ENCODE results near the gene CLDN2.

The CLDN2 gene

GRCh38 chrX:106952988-106953387, 32.8 kb downstream of the CLDN2 start:
- no peaks in the 10 kb centered on the region for H3K27me3 ChIP-seq (ENCODE audit: low read depth, low read length)
- no peak overlapping the region for H3K4me3 ChIP-seq (ENCODE audit: low read length)
- no peak overlapping the region for H3K9ac ChIP-seq (ENCODE audit: low read length)
- H3K36me3 ChIP-seq (replicated peaks; ENCODE audit: low read depth, low read length): no peaks in the 10 kb centered on the region
- no peaks in the 10 kb centered on the region for H4K20me1 ChIP-seq (ENCODE audit: insufficient read depth, low read length)
- no peak overlapping the region for H2AFZ ChIP-seq (ENCODE audit: low read depth, low read length)
- H3K9me3 ChIP-seq (ENCODE audit: insufficient read depth, low read length): no peaks in the 10 kb centered on the region
- TF ChIP-seq CTCF (IDR thresholded peaks at IDR 0.05; ENCODE audit: low read depth, low read length) (peak; percentile 52), EZH2phosphoT487 (IDR thresholded peaks at IDR 0.05; ENCODE audit: low read depth) (no peak)
- no peak overlapping the region for H3K4me2 ChIP-seq (ENCODE audit: low read length)
- H3K4me1 ChIP-seq (ENCODE audit: low read length): peaks cover 19% of the 10 kb centered on the region
- no peaks in the 10 kb centered on the region for H3K79me2 ChIP-seq (ENCODE audit: low read length)
- no peak overlapping the region for H3K27ac ChIP-seq (ENCODE audit: low read length)

DNA sequence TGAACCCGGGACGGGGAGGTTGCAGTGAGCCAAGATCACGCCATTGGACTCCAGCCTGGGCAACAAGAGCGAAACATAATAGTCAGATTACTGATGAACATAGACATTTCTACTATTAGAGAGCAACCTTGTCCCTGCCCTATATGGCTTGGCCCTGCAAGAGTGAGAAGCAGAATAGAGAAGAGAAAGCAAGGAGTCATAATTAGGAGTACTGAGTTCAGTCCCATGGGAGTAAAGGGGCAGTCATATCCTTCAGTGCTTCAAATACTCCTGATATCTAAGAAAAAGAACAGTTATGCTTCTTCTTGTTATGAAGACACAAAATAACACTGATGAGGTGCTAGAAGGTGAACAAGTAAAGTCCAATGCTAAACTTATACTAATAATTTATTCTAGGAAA, 33.8 kb downstream of the CLDN2 start:
- H3K9me3 ChIP-seq (ENCODE audit: insufficient read depth, low read length): no peaks in the 10 kb centered on the region
- no peak overlapping the region for H3K9ac ChIP-seq (ENCODE audit: low read length)
- no peaks in the 10 kb centered on the region for H3K36me3 ChIP-seq (replicated peaks; ENCODE audit: low read depth, low read length)
- H4K20me1 ChIP-seq (ENCODE audit: insufficient read depth, low read length): no peaks in the 10 kb centered on the region
- H3K27ac ChIP-seq (ENCODE audit: low read length): no peak overlapping the region
- H3K4me1 ChIP-seq (ENCODE audit: low read length): peaks cover 19% of the 10 kb centered on the region
- no peak overlapping the region for H3K4me3 ChIP-seq (ENCODE audit: low read length)
- no peaks in the 10 kb centered on the region for H3K27me3 ChIP-seq (ENCODE audit: low read depth, low read length)
- TF ChIP-seq EZH2phosphoT487 (IDR thresholded peaks at IDR 0.05; ENCODE audit: low read depth): no peak
- TF ChIP-seq CTCF (IDR thresholded peaks at IDR 0.05; ENCODE audit: low read depth, low read length): no peak
- H2AFZ ChIP-seq (ENCODE audit: low read depth, low read length): no peak overlapping the region
- H3K79me2 ChIP-seq (ENCODE audit: low read length): no peaks in the 10 kb centered on the region
- H3K4me2 ChIP-seq (ENCODE audit: low read length): no peak overlapping the region

GRCh38 chrX:106955004-106955772, 35.0 kb downstream of the CLDN2 start:
- Histone ChIP-seq H3K27ac (ENCODE audit: low read length) (no peak overlapping the region), H3K27me3 (ENCODE audit: low read depth, low read length) (no peaks in the 10 kb centered on the region)

GRCh38 chrX:106957856-106958255, 37.7 kb downstream of the CLDN2 start:
- H3K27ac ChIP-seq (ENCODE audit: low read length): no peak overlapping the region
- no peak overlapping the region for H3K4me2 ChIP-seq (ENCODE audit: low read length)
- H3K36me3 ChIP-seq (replicated peaks; ENCODE audit: low read depth, low read length): no peaks in the 10 kb centered on the region
- TF ChIP-seq EZH2phosphoT487 (IDR thresholded peaks at IDR 0.05; ENCODE audit: low read depth) (no peak), CTCF (IDR thresholded peaks at IDR 0.05; ENCODE audit: low read depth, low read length) (no peak)
- no peaks in the 10 kb centered on the region for H4K20me1 ChIP-seq (ENCODE audit: insufficient read depth, low read length)
- H3K4me1 ChIP-seq (ENCODE audit: low read length): peaks cover 14% of the 10 kb centered on the region
- no peaks in the 10 kb centered on the region for H3K27me3 ChIP-seq (ENCODE audit: low read depth, low read length)
- H3K79me2 ChIP-seq (ENCODE audit: low read length): no peaks in the 10 kb centered on the region
- H3K9ac ChIP-seq (ENCODE audit: low read length): no peak overlapping the region
- H3K4me3 ChIP-seq (ENCODE audit: low read length): no peak overlapping the region
- no peak overlapping the region for H2AFZ ChIP-seq (ENCODE audit: low read depth, low read length)
- no peaks in the 10 kb centered on the region for H3K9me3 ChIP-seq (ENCODE audit: insufficient read depth, low read length)

More at GRCh38 chrX:106955004-106955772, 35.0 kb downstream of the CLDN2 start:
- Histone ChIP-seq H3K9me3 (ENCODE audit: insufficient read depth, low read length) (no peaks in the 10 kb centered on the region), H3K4me3 (ENCODE audit: low read length) (no peak overlapping the region), H2AFZ (ENCODE audit: low read depth, low read length) (no peak overlapping the region), H3K36me3 (replicated peaks; ENCODE audit: low read depth, low read length) (no peaks in the 10 kb centered on the region), H3K79me2 (ENCODE audit: low read length) (no peaks in the 10 kb centered on the region), H3K9ac (ENCODE audit: low read length) (no peak overlapping the region), H4K20me1 (ENCODE audit: insufficient read depth, low read length) (no peaks in the 10 kb centered on the region), H3K4me2 (ENCODE audit: low read length) (no peak overlapping the region), H3K4me1 (ENCODE audit: low read length) (peaks cover 14% of the 10 kb centered on the region)
- no peak for TF ChIP-seq CTCF (IDR thresholded peaks at IDR 0.05; ENCODE audit: low read depth, low read length)
- TF ChIP-seq EZH2phosphoT487 (IDR thresholded peaks at IDR 0.05; ENCODE audit: low read depth): no peak
